ENCODE measurements around the gene THPO.

Gene THPO

GRCh38 chr3:184384342-184384741 is 6.3 kb upstream of the THPO start:
- ATAC-seq = no peak

- no peak for ATAC-seq
These were observed 5.2 kb upstream of the THPO start for GRCh38 chr3:184383033-184383740.

DNA sequence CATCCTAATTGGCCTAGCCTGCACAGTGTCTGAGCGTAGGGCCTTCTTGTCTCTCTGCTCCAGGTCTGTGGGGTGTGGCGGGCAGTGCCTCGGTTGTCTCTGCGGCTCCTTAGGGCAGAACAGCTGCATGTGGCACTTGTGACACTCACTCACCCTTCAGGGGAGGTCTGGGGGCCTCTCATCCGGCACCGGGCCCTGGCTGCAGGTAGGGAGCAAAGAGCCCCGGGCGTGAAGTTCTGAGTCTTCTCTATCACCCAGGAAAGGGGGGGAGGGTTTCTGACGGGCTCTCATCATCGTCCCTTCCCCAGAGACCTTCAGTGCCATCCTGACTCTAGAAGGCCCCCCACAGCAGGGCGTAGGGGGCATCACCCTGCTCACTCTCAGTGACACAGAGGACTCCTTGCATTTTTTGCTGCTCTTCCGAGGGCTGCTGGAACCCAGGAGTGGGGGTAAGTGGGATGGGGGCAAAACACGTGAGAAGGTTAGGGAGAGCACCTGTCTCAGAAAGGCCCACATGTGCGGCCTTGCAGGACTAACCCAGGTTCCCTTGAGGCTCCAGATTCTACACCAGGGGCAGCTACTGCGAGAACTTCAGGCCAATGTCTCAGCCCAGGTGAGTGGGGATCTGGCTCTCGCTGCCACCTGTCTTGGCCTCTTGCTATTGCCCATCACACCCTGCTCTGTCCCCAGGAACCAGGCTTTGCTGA is 4.5 kb upstream of the THPO start:
- no peak for ATAC-seq

GRCh38 chr3:184381261-184382224 is 3.5 kb upstream of the THPO start:
- no peak for ATAC-seq

- ATAC-seq = peak; percentile 18 to 30
These were observed 2.7 kb upstream of the THPO start for GRCh38 chr3:184380627-184381260.

DNA sequence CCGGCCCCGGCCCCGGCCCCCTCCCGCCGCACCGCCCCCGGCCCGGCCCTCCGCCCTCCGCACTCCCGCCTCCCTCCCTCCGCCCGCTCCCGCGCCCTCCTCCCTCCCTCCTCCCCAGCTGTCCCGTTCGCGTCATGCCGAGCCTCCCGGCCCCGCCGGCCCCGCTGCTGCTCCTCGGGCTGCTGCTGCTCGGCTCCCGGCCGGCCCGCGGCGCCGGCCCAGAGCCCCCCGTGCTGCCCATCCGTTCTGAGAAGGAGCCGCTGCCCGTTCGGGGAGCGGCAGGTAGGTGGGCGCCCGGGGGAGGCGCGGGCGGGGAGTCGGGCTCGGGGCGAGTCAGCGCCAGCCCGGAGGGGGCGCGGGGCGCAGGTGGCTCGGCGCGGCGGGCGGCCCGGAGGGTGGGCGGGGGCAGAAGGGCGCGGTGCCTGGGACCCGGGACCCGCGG is 2.2 kb upstream of the THPO start:
- ATAC-seq = peak; percentile 10 to 15

- ATAC-seq = no peak
These were observed 1.6 kb upstream of the THPO start, which contains the start of gene CHRD for GRCh38 chr3:184379358-184380184. Gene CHRD, plus strand, starts transcription at chr3:184380054. Its CDS starts 265 bp downstream, at chr3:184380319.

GRCh38 chr3:184378651-184379357 is 797 bp upstream of the THPO start:
- ATAC-seq = no peak

DNA sequence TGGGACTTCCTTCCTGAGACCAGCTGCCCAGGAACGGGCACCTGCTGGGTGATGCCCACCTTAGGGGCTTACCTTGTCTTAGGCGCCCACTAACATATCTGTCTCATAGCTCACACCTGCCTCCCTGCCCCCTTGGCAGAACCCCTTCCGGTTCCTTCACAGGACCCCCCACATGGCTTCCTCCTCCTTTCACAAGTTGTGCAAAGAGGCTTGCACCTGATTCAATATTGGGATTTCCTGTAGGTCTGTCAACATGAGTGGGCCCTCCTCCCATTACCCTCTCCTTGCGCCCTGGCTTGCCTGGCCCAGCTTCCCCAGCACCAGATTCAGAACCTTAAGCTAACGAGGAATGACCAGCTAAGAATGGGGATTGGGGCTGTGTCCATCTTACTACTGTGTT is 633 bp downstream of the THPO start:
- ATAC-seq = no peak

DNA sequence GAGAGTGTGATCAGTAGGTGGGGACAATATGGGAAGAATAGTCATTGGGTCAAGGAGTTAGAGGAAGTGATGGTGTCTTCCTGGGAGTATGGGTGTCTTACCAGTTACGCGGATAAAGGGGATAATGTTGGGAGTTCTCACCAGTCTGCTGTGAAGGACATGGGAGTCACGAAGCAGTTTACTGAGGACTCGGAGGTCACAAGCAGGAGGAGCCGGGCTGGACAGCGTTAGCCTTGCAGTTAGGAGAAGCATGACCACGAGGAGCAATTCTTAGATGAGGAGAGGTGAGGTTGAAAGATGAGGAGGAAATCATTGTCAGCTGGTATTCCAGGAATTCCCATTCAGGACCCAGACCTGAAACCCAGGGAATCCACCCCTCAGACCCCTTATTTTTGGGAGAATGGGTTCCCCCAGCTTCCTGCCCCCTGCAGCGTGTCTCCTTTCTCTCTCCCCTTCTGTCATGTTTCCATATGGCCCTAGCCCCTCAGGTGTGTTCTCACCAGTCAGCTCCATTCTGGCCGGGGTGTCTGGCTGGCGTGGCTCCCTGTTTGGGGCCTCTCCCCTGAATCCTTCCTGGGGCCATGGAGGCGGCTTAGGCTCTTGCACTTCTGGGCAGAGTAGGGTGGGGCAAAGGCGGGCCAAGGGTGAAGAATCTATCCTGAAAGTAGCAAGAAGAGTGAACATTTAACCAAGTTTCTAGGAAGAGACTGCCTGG is 2.1 kb downstream of the THPO start:
- ATAC-seq = no peak

GRCh38 chr3:184373422-184373821 is 4.6 kb downstream of the THPO start:
- no peak for ATAC-seq

DNA sequence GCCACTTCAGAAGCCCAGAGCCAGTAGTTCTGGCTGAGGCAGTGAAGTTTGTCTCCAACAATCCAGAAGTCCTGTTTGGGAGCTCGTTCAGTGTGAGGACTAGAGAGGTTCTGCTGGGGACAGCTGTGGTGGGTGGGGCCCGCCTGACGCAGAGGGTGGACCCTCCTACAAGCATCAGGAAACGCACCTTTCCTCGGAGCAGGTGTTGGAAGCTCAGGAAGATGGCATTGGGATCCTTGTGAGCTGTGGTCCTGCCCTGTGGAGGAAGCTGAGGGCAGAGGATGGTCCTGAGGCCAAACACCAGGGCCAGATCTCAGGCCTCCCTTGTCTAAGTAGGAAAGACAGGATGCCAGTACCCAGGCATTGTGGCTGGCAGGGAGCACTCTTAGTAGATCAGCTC is 5.1 kb downstream of the THPO start:
- ATAC-seq = no peak

- no peak for ATAC-seq
These were observed 5.6 kb downstream of the THPO start for GRCh38 chr3:184372296-184372821.

DNA sequence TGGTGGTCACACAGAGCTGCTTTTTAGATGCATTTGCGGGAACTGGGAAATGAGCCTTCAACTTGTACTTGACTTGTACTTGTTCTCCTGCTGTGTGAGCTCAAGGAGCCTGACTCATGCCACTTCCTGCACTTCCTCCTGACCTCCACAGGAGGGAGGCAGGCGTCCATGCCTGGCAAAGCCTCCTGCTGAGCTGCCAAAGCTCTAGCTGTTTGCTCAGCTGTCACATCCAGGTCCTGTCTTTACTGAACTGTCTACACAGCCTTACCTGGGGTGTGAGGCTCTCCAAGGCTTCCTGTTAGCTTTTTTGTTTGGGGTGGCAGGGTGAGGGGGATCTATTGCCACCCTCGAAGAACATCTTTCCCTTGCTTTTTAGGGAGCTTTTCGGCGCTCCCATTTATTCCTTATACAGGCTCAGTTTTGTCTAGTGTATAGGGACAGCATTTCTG is 6.4 kb downstream of the THPO start:
- ATAC-seq = peak; percentile 89 to 92

GRCh38 chr3:184368586-184369183 is 9.3 kb downstream of the THPO start:
- ATAC-seq = no peak

DNA sequence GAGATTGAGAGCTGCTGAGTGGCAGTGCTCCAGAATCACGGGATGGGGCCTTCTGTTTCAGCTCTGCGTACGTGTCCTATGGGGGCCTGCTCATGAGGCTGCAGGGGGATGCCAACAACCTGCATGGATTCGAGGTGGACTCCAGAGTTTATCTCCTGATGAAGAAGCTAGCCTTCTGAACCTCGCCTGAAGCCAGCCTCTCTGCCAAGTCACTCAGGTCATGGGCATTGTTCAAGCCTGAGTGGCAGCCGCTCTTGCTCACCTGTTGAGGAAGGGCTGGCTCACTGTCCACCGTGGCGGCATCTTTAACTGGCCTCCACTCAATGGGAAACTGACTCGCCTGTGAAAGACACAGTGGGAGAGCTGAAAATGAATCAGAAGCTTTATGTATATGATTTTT is 9.9 kb downstream of the THPO start:
- ATAC-seq = no peak

DNA sequence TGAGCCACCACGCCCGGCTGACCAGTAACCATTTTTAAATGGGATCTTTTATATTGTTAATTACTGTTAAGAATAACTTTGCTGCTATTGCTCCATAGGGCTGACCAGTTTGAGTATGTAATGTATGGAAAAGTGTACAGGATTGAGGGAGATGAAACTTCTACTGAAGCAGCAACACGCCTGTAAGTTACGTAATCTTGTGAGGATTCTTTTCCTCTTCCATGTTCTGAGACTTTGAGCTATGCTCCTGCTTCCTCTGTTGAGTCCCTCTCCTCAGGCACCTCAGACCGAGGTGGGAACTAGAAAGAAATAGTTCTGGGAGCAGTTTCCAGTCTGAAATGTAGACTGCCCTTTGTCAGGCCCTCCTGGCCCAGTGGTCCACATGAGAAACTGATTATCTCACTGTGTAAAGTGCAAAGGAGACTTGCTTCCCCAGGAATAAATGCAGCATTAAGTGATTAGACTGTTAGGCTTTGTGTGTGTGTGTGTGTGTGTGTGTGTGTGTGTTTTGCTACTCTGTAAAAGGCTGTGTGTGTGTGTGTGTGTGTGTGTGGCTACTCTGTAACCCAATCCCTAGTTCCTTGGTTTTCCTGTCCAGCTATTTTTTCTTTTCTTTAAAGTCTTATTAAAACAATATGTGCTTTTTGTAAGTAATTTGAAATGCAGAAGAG is 11.3 kb downstream of the THPO start:
- ATAC-seq = no peak

- ATAC-seq = peak; percentile 87
These were observed 15.1 kb downstream of the THPO start for GRCh38 chr3:184362668-184363546.
